GM23248 (cell line): ENCODE measurements around the gene BSDC1. TPM values are rescaled to one million over a fixed set of nuclear protein-coding genes. Genes with fewer than 3 reads are reported as not detected.

Source experiments
- DNase-seq: peaks from one replicate; pipeline ENCODE4 v3.0.0-alpha.2; 2015
- H2AFZ ChIP-seq: fragments of 200-600 bp; sonication (generic); 2 replicates; pipeline ENCODE4 v1.6.1; 2016; ENCODE audit warnings: antibody characterized with exemption
- H3F3A ChIP-seq: fragments of 200-600 bp; sonication (generic); 2 replicates; pipeline ENCODE4 v1.6.1; 2016; ENCODE audit warnings: mild to moderate bottlenecking, antibody characterized with exemption, mixed run types; ENCODE audit not compliant: insufficient read depth
- H3K27ac ChIP-seq: fragments of 200-600 bp; sonication (generic); 2 replicates; pipeline ENCODE4 v1.5.1; 2016; ENCODE audit warnings: mild to moderate bottlenecking
- H3K27me3 ChIP-seq: fragments of 200-600 bp; sonication (generic); replicated peaks from 2 replicates; pipeline ENCODE4 v1.6.1; 2016; ENCODE audit warnings: mild to moderate bottlenecking; ENCODE audit not compliant: insufficient read depth
- H3K36me3 ChIP-seq: fragments of 200-600 bp; sonication (generic); 2 replicates; pipeline ENCODE4 v1.6.1; 2016; ENCODE audit warnings: low read depth, mild to moderate bottlenecking
- H3K4me1 ChIP-seq: fragments of 200-600 bp; sonication (generic); 2 replicates; pipeline ENCODE4 v1.6.1; 2016; ENCODE audit warnings: mild to moderate bottlenecking; ENCODE audit not compliant: insufficient read depth
- H3K4me2 ChIP-seq: fragments of 200-600 bp; sonication (generic); one replicate; pipeline ENCODE4 v1.6.1; 2016; ENCODE audit warnings: mild to moderate bottlenecking; ENCODE audit not compliant: unreplicated experiment
- H3K4me3 ChIP-seq: fragments of 200-600 bp; sonication (generic); 2 replicates; pipeline ENCODE4 v1.5.1; 2016; ENCODE audit warnings: mild to moderate bottlenecking
- H3K79me2 ChIP-seq: fragments of 200-600 bp; sonication (generic); 2 replicates; pipeline ENCODE4 v1.6.1; 2016; ENCODE audit warnings: mild to moderate bottlenecking; ENCODE audit not compliant: insufficient read depth
- H3K9ac ChIP-seq: fragments of 200-600 bp; sonication (generic); 2 replicates; pipeline ENCODE4 v1.6.1; 2016; ENCODE audit warnings: mild to moderate bottlenecking
- H3K9me2 ChIP-seq: fragments of 200-600 bp; sonication (generic); 2 replicates; pipeline ENCODE4 v1.6.1; 2016; ENCODE audit warnings: mixed run types, mild to moderate bottlenecking, moderate library complexity; ENCODE audit not compliant: insufficient read depth
- H3K9me3 ChIP-seq: fragments of 200-600 bp; sonication (generic); one replicate; pipeline ENCODE4 v1.6.1; 2017; ENCODE audit warnings: low read depth
- H4K20me1 ChIP-seq: fragments of 200-600 bp; sonication (generic); 2 replicates; pipeline ENCODE4 v1.6.0; 2016; ENCODE audit not compliant: insufficient read depth
- EZH2 ChIP-seq: fragments of 200-600 bp; sonication (generic); IDR thresholded peaks from 2 replicates; pipeline ENCODE4 v1.6.1; 2018; ENCODE audit warnings: antibody characterized with exemption, mild to moderate bottlenecking; ENCODE audit not compliant: insufficient read depth, poor library complexity, severe bottlenecking
- EZH2phosphoT487 ChIP-seq: fragments of 200-600 bp; sonication (generic); IDR thresholded peaks from 2 replicates; pipeline ENCODE4 v1.6.1; 2018; ENCODE audit warnings: antibody characterized with exemption, moderate library complexity, mild to moderate bottlenecking, low read depth; ENCODE audit not compliant: insufficient read depth
- WGBS, 2 experiments: methylation state at CpG; one replicate each; pipeline ENCODE4 v1.1.6; 2015 to 2017; ENCODE audit warnings: low lambda C conversion rate in 2 of 2, low coverage in 1 of 2; ENCODE audit errors: missing lambda C conversion rate in 2 of 2; 5-methylcytosine and 5-hydroxymethylcytosine counted together
- in situ Hi-C: fragments of 300-500 bp; cut with MboI; formaldehyde crosslinking; loops from 2 replicates; pipeline ENCODE4 v1.15.0; 2020
- polyA plus RNA-seq: library from polyadenylated mRNA; unstranded; fragments of >200 nt; fragmentation: Nextera tagmentation; extraction: Ambion mirVana; gene quantifications from 2 replicates; pipeline ENCODE4 v1.2.1, GENCODE V29; 2016
- total RNA-seq: library from RNA; depleted of rRNA; stranded (reverse); fragments of >200 nt; shearing (Covaris generic); gene quantifications from 2 replicates; pipeline ENCODE4 v1.2.3, GENCODE V29; 2014; rRNA removed

BSDC1 gene
- total and polyA plus RNA-seq, 2 experiments from 2014 or later, result 47.8 to 94.9 TPM

GRCh38 chr1:32318127-32318869, 75.9 kb downstream of the BSDC1 start:
- TF ChIP-seq EZH2phosphoT487, result no peak
- TF ChIP-seq EZH2, result no peak
- no peak for DNase-seq
- Histone ChIP-seq H3K9ac (no peak overlapping the region), H2AFZ (no peak overlapping the region), H3K4me3 (no peak overlapping the region), H3K9me3 (no peaks in the 10 kb centered on the region), H3K79me2 (peaks cover 10% of the 10 kb centered on the region), H3K36me3 (no peaks in the 10 kb centered on the region), H3K27ac (no peak overlapping the region), H3K9me2 (no peaks in the 10 kb centered on the region), H3F3A (no peaks in the 10 kb centered on the region), H4K20me1 (no peaks in the 10 kb centered on the region), H3K27me3 (no peaks in the 10 kb centered on the region), H3K4me1 (no peaks in the 10 kb centered on the region), H3K4me2 (no peak overlapping the region)
- WGBS, 2 experiments, result 94 to 97% methylated on average over 10 of the region's 10 CpGs
- in situ Hi-C loops, result no loop called here

DNA sequence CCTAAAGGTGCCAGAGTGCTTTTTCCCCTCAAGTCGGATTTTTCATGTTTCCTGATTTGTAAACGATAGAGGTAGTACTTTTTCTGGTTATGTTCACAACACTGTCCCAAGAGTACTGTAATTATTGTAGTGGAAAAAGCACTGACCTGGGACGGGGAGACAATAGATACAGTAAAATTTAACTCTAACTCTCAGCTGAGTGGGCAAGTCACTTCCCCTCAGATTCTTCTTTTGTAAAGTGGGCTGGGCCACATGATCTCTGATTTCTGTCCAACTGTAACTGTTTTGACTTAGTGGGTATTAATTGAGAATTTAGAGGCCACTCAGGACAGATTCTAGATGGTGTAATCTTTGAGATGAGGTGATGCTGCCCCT, 77.4 kb downstream of the BSDC1 start:
- no peak for TF ChIP-seq EZH2
- no peak for TF ChIP-seq EZH2phosphoT487
- Histone ChIP-seq H3K4me2 (no peak overlapping the region), H3K9me2 (no peaks in the 10 kb centered on the region), H4K20me1 (no peaks in the 10 kb centered on the region), H2AFZ (no peak overlapping the region), H3K4me3 (no peak overlapping the region), H3K4me1 (no peaks in the 10 kb centered on the region), H3K27me3 (no peaks in the 10 kb centered on the region), H3F3A (no peaks in the 10 kb centered on the region), H3K27ac (no peak overlapping the region), H3K36me3 (no peaks in the 10 kb centered on the region), H3K79me2 (peaks cover 24% of the 10 kb centered on the region), H3K9ac (no peak overlapping the region), H3K9me3 (no peaks in the 10 kb centered on the region)
- no peak for DNase-seq
- in situ Hi-C loops, result no loop called here
- 78 to 83% methylated on average over 3 of the region's 3 CpGs for WGBS, 2 experiments

Other genes starting within 250 kb of the BSDC1 start
- gene TXLNA, start 214.8 kb downstream of the BSDC1 start, total RNA-seq, result 92.1 and 99.9 TPM in 2 replicates
- 77.5 and 77.6 TPM in 2 replicates for gene TXLNA, start 214.8 kb downstream of the BSDC1 start, polyA plus RNA-seq
- 10.4 and 17.7 TPM in 2 replicates for gene CCDC28B, start 193.8 kb downstream of the BSDC1 start, total RNA-seq
- 19.7 TPM in 2 replicates for gene CCDC28B, start 193.8 kb downstream of the BSDC1 start, polyA plus RNA-seq
- 0.97 and 1.4 TPM in 2 replicates for gene IQCC, start 188.8 kb downstream of the BSDC1 start, total RNA-seq
- 1.7 and 2.2 TPM in 2 replicates for gene IQCC, start 188.8 kb downstream of the BSDC1 start, polyA plus RNA-seq
- gene DCDC2B, start 185.4 kb downstream of the BSDC1 start, total RNA-seq, result not detected in 2 replicates
- 0.21 and 0.25 TPM in 2 replicates for gene DCDC2B, start 185.4 kb downstream of the BSDC1 start, polyA plus RNA-seq
- gene TMEM234, start 172.1 kb downstream of the BSDC1 start, total RNA-seq, result 12.5 and 23.5 TPM in 2 replicates
- gene TMEM234, start 172.1 kb downstream of the BSDC1 start, polyA plus RNA-seq, result 25.6 and 26.1 TPM in 2 replicates
- 266 and 286 TPM in 2 replicates for gene EIF3I, start 172.0 kb downstream of the BSDC1 start, total RNA-seq
- 259 and 265 TPM in 2 replicates for gene EIF3I, start 172.0 kb downstream of the BSDC1 start, polyA plus RNA-seq
- gene FAM167B, start 147.2 kb downstream of the BSDC1 start, total RNA-seq, result 3.0 and 4.2 TPM in 2 replicates
- 5.0 and 5.1 TPM in 2 replicates for gene FAM167B, start 147.2 kb downstream of the BSDC1 start, polyA plus RNA-seq
- not detected in 2 replicates for gene LCK, start 143.2 kb downstream of the BSDC1 start, total RNA-seq
- 0.24 TPM in 1 of 2 replicates, not detected in the other for gene LCK, start 143.2 kb downstream of the BSDC1 start, polyA plus RNA-seq
- gene HDAC1, start 102.4 kb downstream of the BSDC1 start, total RNA-seq, result 52.5 and 58.5 TPM in 2 replicates
- gene HDAC1, start 102.4 kb downstream of the BSDC1 start, polyA plus RNA-seq, result 53.8 and 56.9 TPM in 2 replicates
- gene MARCKSL1, start 58.2 kb downstream of the BSDC1 start, total RNA-seq, result 13.5 and 16.6 TPM in 2 replicates
- 22.1 and 22.2 TPM in 2 replicates for gene MARCKSL1, start 58.2 kb downstream of the BSDC1 start, polyA plus RNA-seq
- gene FAM229A, start 32.0 kb downstream of the BSDC1 start, total RNA-seq, result 1.1 and 3.2 TPM in 2 replicates
- 2.9 and 3.1 TPM in 2 replicates for gene FAM229A, start 32.0 kb downstream of the BSDC1 start, polyA plus RNA-seq
- gene TSSK3, start 31.9 kb downstream of the BSDC1 start, total RNA-seq, result 0.22 TPM in 1 of 2 replicates, not detected in the other
- 0.47 TPM in 1 of 2 replicates, not detected in the other for gene TSSK3, start 31.9 kb downstream of the BSDC1 start, polyA plus RNA-seq
- not detected in 2 replicates for gene ZBTB8B, start 70.6 kb upstream of the BSDC1 start, total RNA-seq
- gene ZBTB8B, start 70.6 kb upstream of the BSDC1 start, polyA plus RNA-seq, result not detected in 2 replicates
- 5.3 and 5.6 TPM in 2 replicates for gene ZBTB8A, start 145.0 kb upstream of the BSDC1 start, total RNA-seq
- gene ZBTB8A, start 145.0 kb upstream of the BSDC1 start, polyA plus RNA-seq, result 6.8 and 8.5 TPM in 2 replicates